IPS DF 6.9 (cell line): ENCODE measurements around the gene CST6.

Experiments used
- DNase-seq: peaks from one replicate; pipeline ENCODE4 v3.0.0-alpha.2; 2013; ENCODE audit warnings: low read depth, low spot score
- H3K27ac ChIP-seq: one replicate; pipeline ENCODE4 v1.5.1; 2013; ENCODE audit warnings: low read length, control low read depth
- H3K27me3 ChIP-seq: 2 replicates; pipeline ENCODE4 v1.6.1; 2013; ENCODE audit warnings: mild to moderate bottlenecking, low read length; ENCODE audit not compliant: control insufficient read depth, insufficient read depth
- H3K36me3 ChIP-seq: 2 replicates; pipeline ENCODE4 v1.6.1; 2013; ENCODE audit warnings: low read length; ENCODE audit not compliant: control insufficient read depth, insufficient read depth
- H3K4me1 ChIP-seq: 2 replicates; pipeline ENCODE4 v1.6.1; 2013; ENCODE audit warnings: low read length; ENCODE audit not compliant: control insufficient read depth, insufficient read depth
- H3K4me3 ChIP-seq: 2 replicates; pipeline ENCODE4 v1.5.1; 2013; ENCODE audit warnings: mild to moderate bottlenecking, low read length
- H3K9me3 ChIP-seq: 2 replicates; pipeline ENCODE4 v1.6.1; 2013; ENCODE audit warnings: low read length, inconsistent platforms; ENCODE audit not compliant: control insufficient read depth, insufficient read depth
- WGBS: extraction: QIAGEN DNeasy Blood & Tissue Kit; methylation state at CpG from one replicate; pipeline ENCODE4 v1.1.7; 2013; ENCODE audit warnings: mixed read lengths, missing lambda C conversion rate; ENCODE audit not compliant: insufficient read length, insufficient coverage; 5-methylcytosine and 5-hydroxymethylcytosine counted together

Gene CST6

GRCh38 chr11:65976216-65977176 is 35.3 kb upstream of the CST6 start:
- no peak overlapping the region for H3K27ac ChIP-seq
- H3K4me3 ChIP-seq, result no peak overlapping the region
- no peaks in the 10 kb centered on the region for H3K4me1 ChIP-seq
- DNase-seq, result no peak
- no CpG with 5 or more reads among the region's 43 CpGs for WGBS
- H3K9me3 ChIP-seq, result no peaks in the 10 kb centered on the region
- no peaks in the 10 kb centered on the region for H3K27me3 ChIP-seq
- peaks cover 15% of the 10 kb centered on the region for H3K36me3 ChIP-seq

- Histone ChIP-seq H3K36me3 (peaks cover 15% of the 10 kb centered on the region), H3K4me1 (no peaks in the 10 kb centered on the region), H3K9me3 (no peaks in the 10 kb centered on the region), H3K27me3 (no peaks in the 10 kb centered on the region), H3K27ac (no peak overlapping the region), H3K4me3 (no peak overlapping the region)
- no peak for DNase-seq
- no CpG with 5 or more reads among the region's 29 CpGs for WGBS
Measured at GRCh38 chr11:65977621-65978390, 34.0 kb upstream of the CST6 start.

- Histone ChIP-seq H3K4me1 (no peaks in the 10 kb centered on the region), H3K36me3 (peaks cover 15% of the 10 kb centered on the region), H3K4me3 (no peak overlapping the region), H3K27me3 (no peaks in the 10 kb centered on the region), H3K9me3 (no peaks in the 10 kb centered on the region), H3K27ac (no peak overlapping the region)
- DNase-seq, result no peak
- no CpG with 5 or more reads among the region's 34 CpGs for WGBS
Measured at GRCh38 chr11:65978391-65979238, 33.2 kb upstream of the CST6 start.

GRCh38 chr11:65979261-65979759 is 32.5 kb upstream of the CST6 start:
- Histone ChIP-seq H3K4me1 (no peaks in the 10 kb centered on the region), H3K9me3 (no peaks in the 10 kb centered on the region), H3K4me3 (no peak overlapping the region), H3K27me3 (no peaks in the 10 kb centered on the region), H3K27ac (no peak overlapping the region), H3K36me3 (peaks cover 15% of the 10 kb centered on the region)
- WGBS, result no CpG with 5 or more reads among the region's 10 CpGs
- DNase-seq, result no peak

GRCh38 chr11:65981101-65981740 is 30.6 kb upstream of the CST6 start:
- Histone ChIP-seq H3K27me3 (no peaks in the 10 kb centered on the region), H3K36me3 (peaks cover 15% of the 10 kb centered on the region), H3K27ac (no peak overlapping the region), H3K4me1 (no peaks in the 10 kb centered on the region), H3K4me3 (no peak overlapping the region), H3K9me3 (no peaks in the 10 kb centered on the region)
- DNase-seq, result no peak
- no CpG with 5 or more reads among the region's 12 CpGs for WGBS

DNA sequence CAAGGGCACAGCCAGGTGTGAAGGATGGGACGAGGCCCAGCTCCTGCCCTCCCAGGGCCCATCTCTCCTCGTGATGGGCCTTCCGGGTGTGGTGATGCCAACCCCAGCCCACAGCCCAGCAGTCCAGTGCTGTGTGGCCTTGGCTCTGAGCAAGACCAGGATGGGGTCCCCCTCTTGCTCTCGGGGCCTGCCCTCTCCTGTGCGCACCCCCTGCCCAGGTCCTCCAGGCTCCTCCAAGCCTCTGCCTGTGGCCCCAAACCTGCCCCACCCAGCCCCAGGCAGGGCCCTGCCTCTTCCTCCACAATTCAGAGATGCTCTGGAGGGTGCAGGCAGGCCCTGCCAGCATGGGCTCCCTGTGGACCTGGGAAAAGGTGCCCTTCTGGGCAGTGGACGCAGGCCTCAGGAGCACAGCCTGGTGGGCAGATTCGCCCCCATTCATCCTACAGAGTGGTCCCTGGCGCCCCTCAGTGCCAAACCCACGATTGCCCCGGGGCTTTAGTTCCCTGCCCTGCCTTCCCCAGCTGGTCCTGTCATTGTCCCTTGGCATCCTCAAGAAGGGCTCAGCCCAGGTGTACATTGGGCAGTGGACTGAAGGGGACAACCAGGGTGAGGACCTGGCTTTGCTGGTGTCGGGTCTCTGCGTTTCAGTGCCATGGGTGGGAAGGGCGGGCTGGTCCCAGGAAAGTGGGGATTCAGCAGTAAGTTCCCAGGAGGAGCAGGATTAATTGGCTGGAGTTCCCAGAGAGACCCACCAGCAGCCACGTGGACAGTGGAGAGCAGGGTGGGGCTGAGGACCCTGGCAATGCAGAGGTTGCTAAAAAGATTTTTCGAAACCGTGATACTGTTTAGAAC is 29.6 kb upstream of the CST6 start:
- no peak for DNase-seq
- no CpG with 5 or more reads among the region's 16 CpGs for WGBS
- Histone ChIP-seq H3K4me1 (no peaks in the 10 kb centered on the region), H3K9me3 (no peaks in the 10 kb centered on the region), H3K4me3 (no peak overlapping the region), H3K36me3 (peaks cover 10% of the 10 kb centered on the region), H3K27ac (no peak overlapping the region), H3K27me3 (no peaks in the 10 kb centered on the region)

GRCh38 chr11:65982824-65983588 is 28.8 kb upstream of the CST6 start:
- no peak overlapping the region for H3K4me3 ChIP-seq
- WGBS, result no CpG with 5 or more reads among the region's 22 CpGs
- H3K27me3 ChIP-seq, result no peaks in the 10 kb centered on the region
- peaks cover 3% of the 10 kb centered on the region; the same call in 1 of the 2 replicates for H3K36me3 ChIP-seq
- no peaks in the 10 kb centered on the region for H3K9me3 ChIP-seq
- H3K4me1 ChIP-seq, result no peaks in the 10 kb centered on the region
- DNase-seq, result no peak
- H3K27ac ChIP-seq, result no peak overlapping the region

DNA sequence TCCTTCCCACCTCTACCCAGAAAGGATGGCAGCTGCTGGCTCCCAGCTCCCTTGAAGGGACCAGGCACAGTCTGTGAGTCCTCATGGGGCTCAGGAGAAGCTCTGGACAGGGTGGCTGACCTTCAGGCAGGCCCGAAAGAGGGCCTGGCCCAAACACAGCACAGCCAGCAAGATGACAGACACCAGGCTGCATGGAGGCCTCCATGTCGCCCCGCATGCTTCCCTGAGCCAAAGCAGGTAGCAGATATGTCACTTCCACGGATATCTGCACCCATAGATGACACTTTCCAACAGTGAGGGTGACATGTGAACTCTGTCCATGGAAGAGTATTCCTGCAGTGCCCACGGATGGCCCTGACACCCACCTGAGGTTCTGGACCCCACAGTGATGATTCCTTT is 28.2 kb upstream of the CST6 start:
- no peaks in the 10 kb centered on the region for H3K36me3 ChIP-seq
- WGBS, result no CpG with 5 or more reads among the region's 5 CpGs
- no peaks in the 10 kb centered on the region for H3K9me3 ChIP-seq
- H3K27me3 ChIP-seq, result no peaks in the 10 kb centered on the region; the same call in 1 of the 2 replicates
- no peak overlapping the region for H3K4me3 ChIP-seq
- DNase-seq, result no peak
- no peaks in the 10 kb centered on the region for H3K4me1 ChIP-seq
- no peak overlapping the region for H3K27ac ChIP-seq

DNA sequence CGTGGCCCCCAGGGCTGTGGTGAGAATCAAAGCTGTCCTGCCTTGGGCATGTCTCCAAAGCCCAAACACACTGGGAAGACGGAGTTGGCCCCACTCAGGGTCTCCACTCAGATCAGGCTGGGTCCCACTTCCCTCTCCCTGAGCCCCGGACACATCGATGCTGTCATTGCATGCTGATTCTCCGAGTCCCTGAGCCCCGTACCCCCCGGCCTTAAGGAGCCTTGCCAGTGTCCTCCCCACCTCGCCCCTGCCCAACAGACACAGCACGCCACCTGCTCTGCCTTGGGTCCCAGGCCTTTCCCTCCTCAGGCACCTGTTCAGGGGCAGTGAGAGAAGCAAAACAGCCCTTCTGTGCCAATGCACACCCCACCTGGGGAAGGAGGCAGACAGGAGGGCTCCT is 24.5 kb upstream of the CST6 start:
- DNase-seq, result no peak
- no peaks in the 10 kb centered on the region for H3K9me3 ChIP-seq
- H3K27me3 ChIP-seq, result no peaks in the 10 kb centered on the region; the same call in 1 of the 2 replicates
- no peaks in the 10 kb centered on the region for H3K36me3 ChIP-seq
- no peak overlapping the region for H3K4me3 ChIP-seq
- WGBS, result no CpG with 5 or more reads among the region's 9 CpGs
- no peak overlapping the region for H3K27ac ChIP-seq
- H3K4me1 ChIP-seq, result no peaks in the 10 kb centered on the region
